GM19035 (cell line): ENCODE measurements around the gene RMND5A.
"Not testable (repeated sequence)": the region's sequence is repeated elsewhere in the genome, so short reads cannot be mapped to it uniquely, and the experiment has no call there.

Experiments used
- ATAC-seq: cut with Tn5 transposase; IDR thresholded peaks from one replicate; pipeline ENCODE4 v1.9.1; 2021; ENCODE audit not compliant: unreplicated experiment

Gene RMND5A

GRCh38 chr2:86714579-86715173, 5.4 kb upstream of the RMND5A start:
- ATAC-seq: not testable (repeated sequence)

DNA sequence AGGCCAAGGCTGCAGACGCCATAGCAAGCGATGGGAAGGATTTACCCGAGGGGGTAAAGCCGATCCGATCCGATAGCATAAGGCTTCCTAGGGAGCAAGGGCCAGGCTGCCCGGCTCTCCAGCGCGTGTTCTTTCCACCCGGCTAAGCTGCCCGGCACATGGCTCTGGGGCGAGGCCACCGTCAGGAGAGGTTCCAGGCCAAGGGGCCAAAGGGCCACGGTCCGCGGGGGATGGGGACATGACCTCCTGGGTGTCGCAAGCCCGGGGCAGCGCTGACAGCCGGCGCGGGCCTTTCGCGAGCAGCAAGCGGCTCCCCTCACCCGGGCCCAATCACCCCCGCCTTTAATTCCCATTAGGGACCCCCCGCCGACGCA, 841 bp upstream of the RMND5A start:
- peak; percentile 13 for ATAC-seq

- ATAC-seq: peak; percentile 30
Measured at GRCh38 chr2:86720540-86721320, 639 bp downstream of the RMND5A start.

DNA sequence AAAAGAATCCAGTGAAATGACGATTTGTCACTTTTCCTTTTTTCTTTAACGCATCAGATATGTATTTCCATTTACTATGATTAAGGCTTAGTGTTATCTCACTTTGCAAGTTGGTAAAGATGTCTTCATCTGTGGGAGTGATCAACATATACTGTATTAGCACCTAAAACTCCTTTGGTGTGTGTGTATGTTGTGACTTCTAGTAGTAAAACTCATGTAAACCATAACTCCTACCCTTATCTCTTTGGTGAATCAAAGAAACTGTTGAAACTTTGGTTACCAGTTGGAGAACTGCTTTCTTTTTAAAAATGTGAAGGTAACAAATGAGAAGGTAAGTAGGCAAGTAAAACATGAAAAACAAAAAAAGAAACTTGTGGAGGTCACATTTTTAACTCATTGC, 5.6 kb downstream of the RMND5A start:
- not testable (repeated sequence) for ATAC-seq

GRCh38 chr2:86732040-86732525, 12.0 kb downstream of the RMND5A start:
- not testable (repeated sequence) for ATAC-seq

DNA sequence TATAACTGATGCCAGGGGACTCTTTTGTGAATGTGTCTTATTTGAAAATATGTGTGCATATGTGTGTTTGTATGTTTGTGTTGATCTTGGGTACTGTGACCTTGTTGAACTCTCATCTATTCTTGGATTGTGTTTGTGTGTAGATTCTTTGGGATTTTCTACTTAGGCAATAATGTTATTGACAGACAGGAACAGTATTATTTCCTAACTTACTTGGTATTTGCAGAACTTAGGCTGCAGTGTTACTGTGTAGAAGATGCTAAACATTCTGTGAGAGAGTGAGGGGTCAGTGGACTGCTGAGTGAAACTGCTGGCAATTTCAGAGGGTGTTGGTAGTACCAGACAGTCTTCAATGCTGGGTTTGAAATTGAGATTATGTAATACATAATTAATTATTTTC, 12.7 kb downstream of the RMND5A start:
- not testable (repeated sequence) for ATAC-seq

DNA sequence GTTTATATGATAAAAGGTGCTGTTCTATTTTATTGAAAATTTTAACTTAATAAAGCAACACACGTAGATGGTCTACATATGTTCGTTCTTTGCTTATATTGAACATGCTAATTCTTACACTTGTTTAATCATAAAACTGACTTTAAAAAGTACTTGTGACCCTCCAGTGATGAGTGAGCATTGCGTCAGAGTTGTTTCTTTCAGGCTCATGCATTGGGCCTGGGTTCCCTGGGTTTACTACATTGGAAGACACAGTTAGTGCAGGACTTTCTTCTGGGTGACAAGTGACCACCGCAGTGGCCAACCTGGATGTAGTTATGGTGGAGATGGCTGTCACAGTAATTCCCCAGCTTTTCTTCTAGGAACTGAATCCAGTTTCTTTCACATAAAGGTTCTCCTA, 13.4 kb downstream of the RMND5A start:
- ATAC-seq: not testable (repeated sequence)

- not testable (repeated sequence) for ATAC-seq
Measured at GRCh38 chr2:86734896-86735295, 14.8 kb downstream of the RMND5A start.

GRCh38 chr2:86739485-86739884, 19.4 kb downstream of the RMND5A start:
- not testable (repeated sequence) for ATAC-seq

GRCh38 chr2:86739889-86740288, 19.8 kb downstream of the RMND5A start:
- ATAC-seq: not testable (repeated sequence)

GRCh38 chr2:86741889-86742498, 21.9 kb downstream of the RMND5A start:
- ATAC-seq: not testable (repeated sequence)

- no peak for ATAC-seq
Measured at GRCh38 chr2:86744152-86744551, 24.1 kb downstream of the RMND5A start.

DNA sequence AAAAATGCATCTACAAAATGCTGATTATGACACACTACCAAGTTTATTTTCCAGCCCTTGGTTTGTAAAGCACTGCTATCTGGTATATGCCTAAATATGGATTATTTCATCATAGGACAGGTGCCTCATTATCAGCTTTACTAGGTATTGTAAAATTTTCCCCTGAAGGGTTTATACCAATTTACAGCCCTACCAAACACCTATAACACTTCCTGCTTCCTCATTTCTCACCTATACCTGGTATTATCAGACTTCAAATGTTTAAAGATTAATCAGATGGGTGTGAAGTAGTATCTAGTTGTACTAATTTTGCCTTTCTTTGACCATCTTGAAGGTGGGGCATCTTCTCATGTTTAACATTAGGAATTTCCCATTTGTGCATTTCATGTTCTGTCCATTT, 26.8 kb downstream of the RMND5A start:
- no peak for ATAC-seq

GRCh38 chr2:86747711-86748639, 27.9 kb downstream of the RMND5A start:
- peak; percentile 53 for ATAC-seq

- ATAC-seq: no peak
Measured at GRCh38 chr2:86750240-86750839, 30.2 kb downstream of the RMND5A start.

GRCh38 chr2:86751778-86752177, 31.7 kb downstream of the RMND5A start:
- ATAC-seq: no peak

DNA sequence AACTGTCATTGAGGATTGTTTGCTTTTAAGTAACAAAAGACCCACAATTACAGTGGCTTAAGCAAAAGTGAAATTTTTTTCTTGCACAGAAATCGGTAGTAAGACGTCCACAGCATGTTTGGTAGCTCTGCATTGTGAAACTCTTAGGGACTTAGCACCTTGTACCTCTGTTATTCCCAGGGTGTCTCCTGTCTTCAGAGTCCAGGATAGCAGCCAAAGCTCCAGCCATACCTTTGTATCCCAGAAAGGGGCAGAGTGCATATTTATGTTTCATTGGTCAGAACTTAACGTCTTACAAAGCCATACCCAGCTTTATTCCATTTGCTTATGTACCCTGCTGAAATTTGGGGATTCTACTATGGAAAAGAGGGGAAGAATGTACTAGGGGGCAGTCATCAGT, 32.8 kb downstream of the RMND5A start:
- no peak for ATAC-seq

- ATAC-seq: no peak
Measured at GRCh38 chr2:86753606-86754005, 33.5 kb downstream of the RMND5A start.

- no peak for ATAC-seq
Measured at GRCh38 chr2:86758405-86758804, 38.3 kb downstream of the RMND5A start.

- no peak for ATAC-seq
Measured at GRCh38 chr2:86760371-86760770, 40.3 kb downstream of the RMND5A start.
